GM21367 (cell line): Measurements from ENCODE around the gene RFX3.

Experiments used
- ATAC-seq: cut with Tn5 transposase; IDR thresholded peaks from one replicate; pipeline ENCODE4 v1.9.1; 2021; ENCODE audit not compliant: unreplicated experiment

RFX3 gene

DNA sequence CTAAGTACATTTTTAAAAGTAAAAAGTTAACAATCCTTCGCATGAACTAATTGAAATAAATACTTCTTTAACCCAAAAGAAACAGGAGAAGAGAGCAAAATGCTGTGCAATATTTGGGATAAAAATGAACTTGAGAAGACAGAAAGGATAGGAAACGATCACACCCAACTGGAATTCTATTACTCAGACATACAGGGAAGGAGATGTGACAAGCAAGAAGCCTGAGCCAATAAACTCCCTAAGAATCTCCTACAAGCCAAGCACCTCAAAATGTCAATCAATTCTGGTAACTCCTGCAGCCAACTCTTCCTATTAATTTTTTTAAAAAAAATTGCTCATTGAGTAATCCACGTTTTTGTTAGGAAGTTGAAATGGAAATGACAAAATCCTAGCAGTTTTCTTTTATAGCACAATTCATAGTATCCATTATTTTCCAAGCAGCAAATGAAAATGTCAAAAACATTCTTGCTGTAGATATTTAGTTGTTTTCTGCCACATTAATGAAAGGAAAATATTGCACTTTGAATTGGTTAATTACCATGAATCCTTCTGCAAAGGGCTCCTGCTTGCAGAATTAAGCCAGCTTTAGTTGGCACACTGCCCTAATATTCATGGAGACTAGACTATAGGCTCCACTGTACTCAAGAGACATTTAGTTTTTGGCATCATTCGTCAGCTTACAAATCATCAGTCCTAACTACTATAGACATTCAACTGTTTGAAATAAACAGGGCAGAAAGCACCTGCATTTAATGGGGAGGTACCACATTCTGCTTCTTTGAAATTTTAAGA is 89.0 kb downstream of the RFX3 start:
- no peak for ATAC-seq

DNA sequence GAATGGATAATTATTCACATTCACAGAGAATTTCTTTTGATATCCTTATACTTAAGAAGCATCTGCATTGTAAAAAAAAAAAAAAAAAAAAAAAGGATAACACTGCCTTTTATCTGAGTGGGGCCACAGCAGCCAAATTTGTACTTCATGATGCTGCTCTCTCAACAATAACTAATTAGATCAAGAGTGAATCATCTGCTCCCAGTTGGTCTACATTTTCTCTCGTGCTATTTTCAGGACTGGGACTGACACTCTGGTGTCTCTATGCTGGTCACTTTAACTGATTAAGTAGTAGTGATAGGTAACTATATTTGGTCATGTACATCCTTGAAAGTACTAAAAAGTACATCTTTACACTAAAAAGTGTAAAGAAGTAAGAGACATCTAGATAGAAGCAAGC is 90.1 kb downstream of the RFX3 start:
- no peak for ATAC-seq

DNA sequence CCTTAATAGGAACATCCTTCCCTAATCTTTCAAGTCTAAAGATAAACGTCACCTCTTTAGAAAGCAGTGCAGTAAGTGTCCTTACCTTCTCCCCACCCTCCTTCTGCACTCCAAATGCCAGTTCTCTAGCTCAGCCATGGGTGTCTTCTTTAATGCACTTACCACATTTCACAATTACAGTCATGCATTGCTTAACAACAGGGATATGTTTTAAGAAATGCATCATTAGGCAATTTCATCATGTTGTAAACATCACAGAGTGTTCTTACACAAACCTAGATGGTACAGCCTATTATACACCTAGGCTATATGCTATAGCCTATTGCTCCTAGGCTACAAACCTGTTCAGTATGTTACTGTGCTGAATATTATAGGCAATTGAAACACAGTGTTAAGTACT is 91.2 kb downstream of the RFX3 start:
- ATAC-seq, result no peak

DNA sequence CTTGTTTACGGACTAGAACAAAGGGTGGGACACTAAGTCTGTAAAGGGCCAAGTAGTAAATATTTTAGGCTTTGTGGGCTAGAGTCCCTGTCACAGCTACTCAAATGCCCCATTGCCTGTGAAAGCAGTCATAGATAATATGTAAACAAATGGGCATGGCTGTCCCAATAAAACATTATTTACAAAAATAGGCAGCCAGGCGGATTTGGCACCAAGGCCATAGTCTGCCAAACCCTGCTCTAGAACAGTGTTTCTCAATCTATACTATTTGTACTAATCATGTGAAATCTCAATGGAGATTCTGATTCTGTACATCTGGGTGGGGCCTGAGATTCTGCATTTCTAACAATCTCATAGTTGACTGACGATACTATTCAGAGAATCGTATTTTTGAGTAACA is 92.0 kb downstream of the RFX3 start:
- ATAC-seq, result no peak

DNA sequence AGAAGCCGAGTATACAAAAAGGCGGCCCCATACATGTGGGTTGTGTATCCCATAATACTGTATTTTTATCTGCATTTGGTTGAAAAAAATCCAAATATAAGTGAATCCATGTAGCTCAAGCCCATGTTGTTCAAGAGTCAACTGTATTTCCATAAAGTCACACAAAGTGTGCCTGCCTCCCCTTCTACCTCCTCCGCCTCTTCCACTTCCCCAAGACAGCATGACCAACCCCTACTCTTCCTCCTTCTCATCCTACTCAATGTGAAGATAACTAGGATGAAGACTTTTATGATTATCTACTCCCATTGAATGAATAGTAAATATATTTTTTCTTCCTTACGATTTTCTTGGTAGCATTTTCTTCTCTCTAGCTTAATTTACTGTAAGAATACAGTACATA is 92.7 kb downstream of the RFX3 start:
- ATAC-seq, result no peak

DNA sequence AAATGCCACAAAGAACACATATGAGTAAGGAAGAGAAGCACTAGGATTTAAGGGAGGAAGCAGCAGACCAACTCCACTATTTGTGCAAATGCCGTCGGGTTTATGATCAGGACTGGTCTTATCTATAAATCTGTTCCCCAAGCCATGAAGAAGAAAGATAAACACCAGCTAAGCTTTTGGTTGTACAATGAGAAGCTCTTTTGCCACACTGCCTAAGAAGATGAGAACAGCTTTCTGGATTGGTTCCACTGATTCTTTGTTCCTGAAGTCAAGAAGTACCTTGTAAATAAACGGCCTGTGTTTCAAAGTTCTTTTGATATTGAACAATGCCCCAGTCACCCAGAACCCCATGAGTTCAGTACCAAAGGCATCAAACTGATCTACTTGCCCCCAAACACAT is 93.9 kb downstream of the RFX3 start:
- ATAC-seq, result no peak

DNA sequence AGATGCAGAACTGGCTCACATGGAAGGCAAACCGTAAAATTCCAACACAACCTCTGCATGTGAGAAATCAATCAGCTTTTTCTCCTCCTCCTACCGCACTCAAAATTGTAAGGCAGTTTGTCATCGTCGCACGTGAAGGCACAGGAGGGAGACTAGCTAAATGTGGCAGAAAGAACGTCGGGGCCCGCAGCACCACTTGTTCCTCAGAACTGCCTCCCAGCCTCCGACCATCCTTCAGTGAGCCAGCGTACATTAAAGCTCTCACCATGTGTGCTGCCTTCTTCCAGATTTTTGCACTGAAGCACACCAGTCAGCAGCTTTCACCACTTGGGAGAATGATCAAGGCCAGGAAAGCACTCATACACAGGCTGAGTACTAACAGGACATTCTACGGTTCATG is 105.9 kb downstream of the RFX3 start:
- ATAC-seq, result no peak

DNA sequence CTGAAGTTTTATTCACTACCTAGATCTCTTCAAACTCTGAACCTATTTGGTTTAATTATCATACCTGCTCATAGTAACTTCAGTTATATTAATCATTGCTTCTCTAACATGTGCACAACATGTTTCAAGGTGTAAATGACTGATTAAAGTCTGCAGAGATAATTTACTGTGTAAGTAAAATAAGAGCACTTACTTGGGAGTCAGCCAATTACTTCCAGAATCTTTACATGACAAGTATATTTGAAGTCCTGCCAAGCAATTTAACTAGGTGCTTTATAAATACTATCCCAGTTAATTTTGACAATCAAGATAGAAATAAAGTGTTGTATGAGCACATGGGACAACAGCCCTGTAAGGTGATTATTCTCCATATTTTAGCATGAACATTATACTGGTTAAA is 109.9 kb downstream of the RFX3 start:
- no peak for ATAC-seq

GRCh38 chr9:3413984-3414383 is 111.8 kb downstream of the RFX3 start:
- no peak for ATAC-seq

GRCh38 chr9:3410461-3410860 is 115.3 kb downstream of the RFX3 start:
- ATAC-seq, result no peak

GRCh38 chr9:3409453-3409852 is 116.3 kb downstream of the RFX3 start:
- ATAC-seq, result no peak

- ATAC-seq, result no peak
Measured at GRCh38 chr9:3403315-3403714, 122.5 kb downstream of the RFX3 start.

GRCh38 chr9:3401221-3401954 is 124.4 kb downstream of the RFX3 start:
- ATAC-seq, result no peak

DNA sequence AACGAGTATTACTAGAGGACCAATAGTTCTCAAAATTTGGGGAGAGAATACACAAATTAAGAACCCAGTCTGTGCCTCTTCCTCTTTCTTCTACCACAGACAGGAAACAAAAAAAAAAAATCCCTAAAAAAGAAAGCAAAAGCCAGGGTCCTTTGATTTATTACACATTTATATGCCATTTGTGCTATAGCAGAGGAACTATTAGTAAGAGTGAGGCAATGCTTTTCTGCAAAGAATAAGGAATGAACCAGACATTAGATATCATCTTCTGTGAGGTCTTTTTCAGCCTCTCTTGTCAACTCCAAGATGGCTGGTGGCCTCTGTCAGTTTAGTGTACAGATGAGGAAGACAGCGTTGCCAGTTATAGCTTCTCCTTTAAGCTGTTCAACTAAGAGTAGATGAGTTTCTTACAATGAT is 127.6 kb downstream of the RFX3 start:
- ATAC-seq, result peak; percentile 58

GRCh38 chr9:3397766-3398165 is 128.0 kb downstream of the RFX3 start:
- ATAC-seq, result no peak

GRCh38 chr9:3391414-3391813 is 134.4 kb downstream of the RFX3 start:
- no peak for ATAC-seq

GRCh38 chr9:3386753-3387152 is 139.0 kb downstream of the RFX3 start:
- no peak for ATAC-seq

- ATAC-seq, result peak; percentile 72
Measured at GRCh38 chr9:3385871-3386270, 139.9 kb downstream of the RFX3 start.

GRCh38 chr9:3371842-3372241 is 154.0 kb downstream of the RFX3 start:
- no peak for ATAC-seq

DNA sequence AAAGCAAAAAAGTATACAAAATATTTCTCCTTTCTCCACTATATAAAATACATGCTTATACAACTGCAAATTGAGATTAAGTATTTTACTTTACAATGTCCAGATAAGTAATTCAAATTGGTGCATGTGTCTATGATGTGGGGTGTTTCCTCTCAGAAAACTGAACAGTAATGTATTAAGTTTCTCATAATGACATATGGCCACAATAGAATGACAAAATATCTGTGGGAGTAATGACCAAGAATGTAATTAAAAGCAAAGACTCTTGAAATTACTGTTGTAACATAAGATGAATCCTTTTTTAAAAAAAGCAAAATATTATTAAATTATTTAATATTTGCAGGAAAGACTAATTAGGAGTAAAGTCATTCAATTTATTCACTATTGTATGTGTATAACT is 155.1 kb downstream of the RFX3 start:
- ATAC-seq, result no peak

DNA sequence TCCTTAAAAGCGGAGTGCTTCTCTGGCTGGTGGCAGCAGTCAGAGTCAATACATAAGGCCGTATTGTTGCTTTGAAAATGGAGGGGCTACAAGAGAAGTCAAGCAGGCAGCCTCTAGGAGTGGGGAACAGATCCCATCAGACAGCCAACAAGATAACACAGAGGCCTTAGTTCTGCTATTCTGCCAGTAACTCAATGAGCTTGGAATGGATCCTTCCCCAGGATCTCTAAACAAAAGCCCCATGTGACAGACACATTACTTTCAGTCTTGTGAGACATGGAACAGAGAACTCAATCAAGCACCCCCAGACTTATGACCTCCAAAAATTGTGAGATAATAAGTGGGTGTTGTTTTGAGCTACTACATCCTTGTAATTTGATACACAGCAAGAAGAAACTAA is 158.6 kb downstream of the RFX3 start:
- no peak for ATAC-seq

GRCh38 chr9:3361689-3362392 is 164.0 kb downstream of the RFX3 start:
- no peak for ATAC-seq
